Measurements from ENCODE around the gene CRIP3.

GRCh38 chr6:43331891-43332290 is 23.3 kb upstream of the CRIP3 start:
- no peak for TF ChIP-seq ZSCAN4 (tag by site-specific recombination; IDR thresholded peaks at IDR 0.05)
- TF ChIP-seq ZNF76 (tag by site-specific recombination; IDR thresholded peaks at IDR 0.05; ENCODE audit: borderline replicate concordance, low read depth): no peak
- TF ChIP-seq CTCF (tag by site-specific recombination; IDR thresholded peaks at IDR 0.05): no peak
